ENCODE results near the gene SFSWAP.

SFSWAP gene

DNA sequence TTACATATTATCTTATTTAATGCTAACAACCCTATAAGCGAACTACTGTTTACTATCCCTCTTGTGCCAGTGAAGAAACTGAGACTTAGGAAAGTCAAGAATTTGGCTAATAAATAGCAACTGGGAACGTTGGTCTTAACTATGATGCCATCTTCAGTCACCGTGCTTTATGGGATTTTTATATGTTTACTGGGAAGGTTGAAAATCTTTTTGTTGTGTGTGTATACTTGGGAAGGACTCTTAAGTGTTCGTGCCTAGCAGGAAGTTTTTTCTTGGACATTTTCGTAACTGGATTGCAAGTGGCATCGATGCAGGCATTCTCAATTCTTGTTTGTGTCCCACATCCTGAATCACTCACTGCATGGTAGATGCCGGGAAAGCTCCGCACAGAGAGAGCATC is 9.4 kb downstream of the SFSWAP start:
- Histone ChIP-seq H3K36me3 (ENCODE audit: control insufficient read depth in 2 of 2, insufficient read depth in 2 of 2, low read length in 2 of 2) (peaks cover 68 to 72% of the 10 kb centered on the region in 2 donors), H3K27ac (ENCODE audit: low read depth in 2 of 2, low read length in 2 of 2) (no peak overlapping the region)

DNA sequence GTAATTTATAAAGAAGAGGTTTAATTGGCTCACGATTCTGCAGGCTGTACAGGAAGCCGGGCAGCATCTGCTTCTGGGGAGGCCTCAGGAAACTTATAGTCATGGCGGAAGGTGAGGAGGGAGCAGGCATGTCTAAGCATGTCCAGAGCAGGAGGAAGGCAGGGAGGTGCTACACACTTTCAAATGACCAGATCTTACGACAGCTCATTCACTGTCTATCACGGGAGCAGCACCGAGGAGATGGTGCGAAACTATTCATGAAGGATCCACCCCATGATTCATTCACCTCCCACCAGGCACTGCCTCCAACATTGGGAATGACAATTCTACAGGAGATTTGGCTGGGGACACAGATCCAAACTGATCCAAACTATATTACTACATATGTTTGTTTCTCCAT is 10.0 kb downstream of the SFSWAP start:
- H3K27me3 ChIP-seq (ENCODE audit: control insufficient read depth in 2 of 2, insufficient read depth in 2 of 2, low read length in 2 of 2): no peaks in the 10 kb centered on the region
- no peak overlapping the region for H3K9ac ChIP-seq (ENCODE audit: low read depth in 1 of 2, low read length in 2 of 2)
- peaks cover 64 to 70% of the 10 kb centered on the region in 2 donors for H3K36me3 ChIP-seq (ENCODE audit: control insufficient read depth in 2 of 2, insufficient read depth in 2 of 2, low read length in 2 of 2)
- H3K4me3 ChIP-seq (ENCODE audit: low read length in 2 of 2): no peak overlapping the region
- no peaks in the 10 kb centered on the region for H3K4me1 ChIP-seq (ENCODE audit: control insufficient read depth in 2 of 2, insufficient read depth in 2 of 2, low read length in 2 of 2)
- no peak overlapping the region for H3K27ac ChIP-seq (ENCODE audit: low read depth in 2 of 2, low read length in 2 of 2)
- no peaks in the 10 kb centered on the region for H3K9me3 ChIP-seq (ENCODE audit: control insufficient read depth in 2 of 2, low read length in 2 of 2)

More for the DNA sequence above, 9.4 kb downstream of the SFSWAP start:
- no peaks in the 10 kb centered on the region for H3K9me3 ChIP-seq (ENCODE audit: control insufficient read depth in 2 of 2, low read length in 2 of 2)
- H3K27me3 ChIP-seq (ENCODE audit: control insufficient read depth in 2 of 2, insufficient read depth in 2 of 2, low read length in 2 of 2): no peaks in the 10 kb centered on the region
- no peak overlapping the region for H3K9ac ChIP-seq (ENCODE audit: low read depth in 1 of 2, low read length in 2 of 2)
- no peak overlapping the region for H3K4me3 ChIP-seq (ENCODE audit: low read length in 2 of 2)
- H3K4me1 ChIP-seq (ENCODE audit: control insufficient read depth in 2 of 2, insufficient read depth in 2 of 2, low read length in 2 of 2): no peaks in the 10 kb centered on the region

DNA sequence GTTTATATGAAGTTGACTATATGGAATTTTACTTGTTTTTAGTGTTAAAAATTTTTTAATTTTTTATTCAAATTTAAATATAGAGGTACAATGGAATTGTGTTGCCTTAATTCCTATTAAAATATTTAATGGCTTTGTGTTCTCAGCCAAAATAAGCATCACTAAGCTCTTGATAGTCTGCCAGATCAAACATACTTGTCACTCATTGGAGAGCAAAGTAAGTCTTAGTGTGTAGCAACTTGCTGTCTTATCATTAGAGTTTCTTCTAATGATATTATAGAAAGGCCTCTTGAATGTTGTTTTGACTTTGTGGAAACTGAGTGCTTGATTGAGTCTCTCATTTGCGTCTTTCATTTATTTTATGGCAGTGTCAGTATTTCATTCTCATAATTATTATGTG is 10.7 kb downstream of the SFSWAP start:
- Histone ChIP-seq H3K36me3 (ENCODE audit: control insufficient read depth in 2 of 2, insufficient read depth in 2 of 2, low read length in 2 of 2) (peaks cover 60 to 66% of the 10 kb centered on the region in 2 donors), H3K9ac (ENCODE audit: low read depth in 1 of 2, low read length in 2 of 2) (no peak overlapping the region), H3K9me3 (ENCODE audit: control insufficient read depth in 2 of 2, low read length in 2 of 2) (no peaks in the 10 kb centered on the region), H3K4me3 (ENCODE audit: low read length in 2 of 2) (no peak overlapping the region), H3K27ac (ENCODE audit: low read depth in 2 of 2, low read length in 2 of 2) (no peak overlapping the region), H3K4me1 (ENCODE audit: control insufficient read depth in 2 of 2, insufficient read depth in 2 of 2, low read length in 2 of 2) (no peaks in the 10 kb centered on the region), H3K27me3 (ENCODE audit: control insufficient read depth in 2 of 2, insufficient read depth in 2 of 2, low read length in 2 of 2) (no peaks in the 10 kb centered on the region)

DNA sequence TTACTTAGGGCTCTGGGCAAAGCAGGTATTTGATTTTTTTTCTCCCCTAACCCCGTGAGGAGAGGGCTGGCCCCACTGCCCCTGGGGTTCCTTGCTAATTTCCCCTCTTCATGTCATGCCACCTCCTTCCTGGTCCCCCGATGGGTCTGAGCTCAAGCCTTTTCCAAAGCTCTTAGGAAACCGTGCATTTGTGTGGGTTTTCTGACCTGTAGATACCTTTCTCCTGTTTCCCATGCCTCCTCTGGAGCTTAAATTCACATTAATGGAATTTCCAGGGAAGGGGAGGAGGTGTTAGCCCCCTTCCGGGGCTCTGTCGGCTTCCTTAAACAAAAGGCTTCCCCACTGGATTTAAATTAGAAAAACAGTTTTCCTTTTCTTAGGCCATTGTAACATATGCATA is 12.6 kb downstream of the SFSWAP start:
- no peak overlapping the region for H3K9ac ChIP-seq (ENCODE audit: low read depth in 1 of 2, low read length in 2 of 2)
- H3K27ac ChIP-seq (ENCODE audit: low read depth in 2 of 2, low read length in 2 of 2): no peak overlapping the region
- H3K4me3 ChIP-seq (ENCODE audit: low read length in 2 of 2): no peak overlapping the region
- no peaks in the 10 kb centered on the region for H3K27me3 ChIP-seq (ENCODE audit: control insufficient read depth in 2 of 2, insufficient read depth in 2 of 2, low read length in 2 of 2)
- peaks cover 66 to 76% of the 10 kb centered on the region in 2 donors for H3K36me3 ChIP-seq (ENCODE audit: control insufficient read depth in 2 of 2, insufficient read depth in 2 of 2, low read length in 2 of 2)
- no peaks in the 10 kb centered on the region for H3K9me3 ChIP-seq (ENCODE audit: control insufficient read depth in 2 of 2, low read length in 2 of 2)
- no peaks in the 10 kb centered on the region for H3K4me1 ChIP-seq (ENCODE audit: control insufficient read depth in 2 of 2, insufficient read depth in 2 of 2, low read length in 2 of 2)

DNA sequence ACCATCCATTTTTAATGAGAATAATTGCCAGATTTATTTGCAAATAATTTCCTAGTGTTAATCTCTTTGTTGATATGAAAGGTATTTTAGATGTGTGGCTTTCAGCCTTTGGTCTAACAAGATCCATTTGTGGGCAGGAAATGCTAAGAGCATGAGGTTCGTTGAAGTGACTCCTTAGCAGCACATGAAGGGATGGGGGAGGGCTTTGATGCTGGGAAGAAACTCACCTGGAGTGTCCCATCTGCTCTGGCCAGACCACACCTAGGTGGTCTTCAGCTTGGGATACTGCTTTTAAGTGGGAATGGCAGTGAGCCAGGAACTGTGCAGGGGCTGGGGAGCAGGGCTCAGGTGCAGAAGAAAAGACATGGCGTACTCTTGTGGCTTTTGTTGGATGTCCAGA is 13.6 kb downstream of the SFSWAP start:
- Histone ChIP-seq H3K36me3 (ENCODE audit: control insufficient read depth in 2 of 2, insufficient read depth in 2 of 2, low read length in 2 of 2) (peaks cover 66 to 76% of the 10 kb centered on the region in 2 donors), H3K4me3 (ENCODE audit: low read length in 2 of 2) (no peak overlapping the region)

DNA sequence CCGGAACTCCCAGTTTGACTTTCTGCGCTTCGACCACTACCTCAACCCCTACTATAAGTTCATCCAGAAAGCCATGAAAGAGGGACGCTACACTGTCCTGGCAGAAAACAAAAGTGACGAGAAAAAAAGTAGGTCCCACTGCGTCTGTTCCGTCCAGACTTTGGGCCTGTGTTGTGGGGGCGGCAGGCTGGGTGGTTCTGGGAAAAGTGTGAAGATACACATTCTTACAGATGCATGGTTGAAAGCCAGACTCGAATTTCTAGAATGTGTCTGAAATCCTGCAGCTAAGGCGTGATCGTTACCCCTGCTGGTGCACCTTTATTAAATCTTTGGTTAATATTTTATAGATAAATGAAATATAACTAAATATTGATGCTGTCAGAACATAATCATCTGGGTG is 14.6 kb downstream of the SFSWAP start:
- no peak overlapping the region for H3K9ac ChIP-seq (ENCODE audit: low read depth in 1 of 2, low read length in 2 of 2)

More for the DNA sequence above, 13.6 kb downstream of the SFSWAP start:
- Histone ChIP-seq H3K9ac (ENCODE audit: low read depth in 1 of 2, low read length in 2 of 2) (no peak overlapping the region), H3K9me3 (ENCODE audit: control insufficient read depth in 2 of 2, low read length in 2 of 2) (no peaks in the 10 kb centered on the region), H3K27me3 (ENCODE audit: control insufficient read depth in 2 of 2, insufficient read depth in 2 of 2, low read length in 2 of 2) (no peaks in the 10 kb centered on the region), H3K4me1 (ENCODE audit: control insufficient read depth in 2 of 2, insufficient read depth in 2 of 2, low read length in 2 of 2) (no peaks in the 10 kb centered on the region), H3K27ac (ENCODE audit: low read depth in 2 of 2, low read length in 2 of 2) (no peak overlapping the region)

DNA sequence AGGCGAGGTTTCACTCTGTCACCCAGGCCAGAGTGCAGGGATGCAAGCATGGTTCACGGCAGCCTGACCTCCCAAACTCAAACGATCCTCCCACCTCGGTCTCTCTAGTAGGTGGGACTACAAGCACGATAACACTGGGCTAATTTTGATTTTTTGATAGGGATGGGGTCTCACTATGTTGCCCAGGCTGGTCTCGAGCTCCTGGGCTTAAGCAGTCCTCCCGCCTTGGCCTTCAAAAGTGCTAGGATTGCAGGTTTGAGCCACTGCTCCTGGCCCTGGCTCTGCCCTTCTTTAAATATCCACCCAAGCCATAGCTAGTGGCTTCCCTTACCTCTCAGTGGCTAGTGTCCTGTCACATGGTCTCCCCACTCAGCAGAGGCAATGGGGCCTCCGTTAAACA is 17.8 kb downstream of the SFSWAP start:
- H3K4me3 ChIP-seq (ENCODE audit: low read length in 2 of 2): no peak overlapping the region
- no peaks in the 10 kb centered on the region for H3K9me3 ChIP-seq (ENCODE audit: control insufficient read depth in 2 of 2, low read length in 2 of 2)
- no peak overlapping the region for H3K27ac ChIP-seq (ENCODE audit: low read depth in 2 of 2, low read length in 2 of 2)
- H3K27me3 ChIP-seq (ENCODE audit: control insufficient read depth in 2 of 2, insufficient read depth in 2 of 2, low read length in 2 of 2): no peaks in the 10 kb centered on the region
- H3K9ac ChIP-seq (ENCODE audit: low read depth in 1 of 2, low read length in 2 of 2): no peak overlapping the region
- H3K36me3 ChIP-seq (ENCODE audit: control insufficient read depth in 2 of 2, insufficient read depth in 2 of 2, low read length in 2 of 2): peaks cover 71 to 84% of the 10 kb centered on the region in 2 donors
- no peaks in the 10 kb centered on the region for H3K4me1 ChIP-seq (ENCODE audit: control insufficient read depth in 2 of 2, insufficient read depth in 2 of 2, low read length in 2 of 2)

More for the DNA sequence above, 14.6 kb downstream of the SFSWAP start:
- no peaks in the 10 kb centered on the region for H3K27me3 ChIP-seq (ENCODE audit: control insufficient read depth in 2 of 2, insufficient read depth in 2 of 2, low read length in 2 of 2)
- no peaks in the 10 kb centered on the region for H3K9me3 ChIP-seq (ENCODE audit: control insufficient read depth in 2 of 2, low read length in 2 of 2)
- H3K36me3 ChIP-seq (ENCODE audit: control insufficient read depth in 2 of 2, insufficient read depth in 2 of 2, low read length in 2 of 2): peaks cover 66 to 76% of the 10 kb centered on the region in 2 donors
- H3K4me3 ChIP-seq (ENCODE audit: low read length in 2 of 2): no peak overlapping the region
- H3K4me1 ChIP-seq (ENCODE audit: control insufficient read depth in 2 of 2, insufficient read depth in 2 of 2, low read length in 2 of 2): no peaks in the 10 kb centered on the region
- H3K27ac ChIP-seq (ENCODE audit: low read depth in 2 of 2, low read length in 2 of 2): no peak overlapping the region

DNA sequence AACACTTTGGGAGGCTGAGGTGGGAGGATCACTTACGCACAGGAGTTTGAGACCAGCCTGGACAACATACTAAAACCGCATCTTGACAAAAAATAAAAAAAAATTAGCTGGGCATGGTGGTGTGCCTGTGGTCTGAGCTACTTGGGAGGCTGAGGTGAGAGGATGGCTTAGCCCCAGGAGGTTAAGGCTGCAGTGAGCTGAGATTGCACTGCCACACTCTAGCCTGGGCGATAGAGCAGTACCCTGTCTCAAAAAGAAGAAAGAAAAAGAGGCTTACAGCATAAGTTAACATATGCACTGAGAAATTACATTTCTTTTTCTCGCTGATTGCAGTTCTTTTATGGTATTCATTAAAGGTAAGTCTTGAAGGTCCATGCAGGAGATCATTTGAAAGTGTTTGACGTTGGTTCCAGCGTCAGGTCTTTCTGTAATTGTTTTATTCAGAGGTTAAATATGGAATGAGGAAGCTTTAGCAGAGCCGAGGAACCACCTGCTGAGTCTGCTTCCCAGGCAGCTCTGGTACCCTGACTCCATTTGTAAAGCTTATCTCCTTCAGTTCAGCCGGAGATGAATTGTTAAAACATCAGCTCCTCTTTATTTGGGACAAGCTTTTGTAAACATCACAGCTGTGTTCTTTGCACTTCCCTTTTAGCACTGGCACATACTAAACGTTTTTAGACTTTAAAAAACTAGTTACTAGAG is 18.5 kb downstream of the SFSWAP start:
- H3K4me1 ChIP-seq (ENCODE audit: control insufficient read depth in 2 of 2, insufficient read depth in 2 of 2, low read length in 2 of 2): no peaks in the 10 kb centered on the region
- no peak overlapping the region for H3K4me3 ChIP-seq (ENCODE audit: low read length in 2 of 2)
- no peak overlapping the region for H3K27ac ChIP-seq (ENCODE audit: low read depth in 2 of 2, low read length in 2 of 2)
- no peak overlapping the region for H3K9ac ChIP-seq (ENCODE audit: low read depth in 1 of 2, low read length in 2 of 2)
- no peaks in the 10 kb centered on the region for H3K27me3 ChIP-seq (ENCODE audit: control insufficient read depth in 2 of 2, insufficient read depth in 2 of 2, low read length in 2 of 2)
- H3K9me3 ChIP-seq (ENCODE audit: control insufficient read depth in 2 of 2, low read length in 2 of 2): no peaks in the 10 kb centered on the region
- peaks cover 78 to 90% of the 10 kb centered on the region in 2 donors for H3K36me3 ChIP-seq (ENCODE audit: control insufficient read depth in 2 of 2, insufficient read depth in 2 of 2, low read length in 2 of 2)

DNA sequence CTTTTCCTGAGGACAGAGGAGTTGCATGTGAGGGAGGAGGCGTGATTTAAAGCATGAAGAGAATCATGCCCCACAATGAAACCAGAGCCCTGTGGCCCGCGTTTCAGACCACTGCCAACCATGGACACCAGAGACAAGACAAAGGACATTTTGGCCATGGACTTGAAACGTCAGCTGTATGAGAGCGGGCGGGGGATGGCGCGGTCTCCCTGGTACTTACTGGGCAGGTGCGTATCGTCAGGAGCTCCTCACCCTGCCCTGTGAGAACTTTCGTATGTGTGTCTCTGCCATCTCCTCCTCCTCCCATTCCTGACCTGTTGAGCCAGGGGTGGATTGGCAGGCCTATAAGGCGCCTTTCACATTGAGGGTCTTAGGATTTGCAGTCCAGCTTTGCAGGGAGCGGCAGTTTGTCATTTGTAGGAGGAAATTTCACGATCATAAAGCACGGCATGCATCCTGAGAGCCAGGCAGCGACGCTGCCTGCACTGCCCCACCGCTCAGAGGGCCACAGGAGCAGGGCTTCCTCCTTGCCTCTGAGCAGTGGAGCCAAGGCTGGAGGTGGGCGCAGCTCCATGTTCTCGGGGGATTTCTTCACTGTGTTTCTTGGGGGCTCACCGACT is 22.2 kb downstream of the SFSWAP start:
- H3K4me3 ChIP-seq (ENCODE audit: low read length in 2 of 2): no peak overlapping the region
- H3K9me3 ChIP-seq (ENCODE audit: control insufficient read depth in 2 of 2, low read length in 2 of 2): no peaks in the 10 kb centered on the region
- H3K36me3 ChIP-seq (ENCODE audit: control insufficient read depth in 2 of 2, insufficient read depth in 2 of 2, low read length in 2 of 2): peaks cover 63 to 75% of the 10 kb centered on the region in 2 donors
- no peak overlapping the region for H3K9ac ChIP-seq (ENCODE audit: low read depth in 1 of 2, low read length in 2 of 2)
- H3K27me3 ChIP-seq (ENCODE audit: control insufficient read depth in 2 of 2, insufficient read depth in 2 of 2, low read length in 2 of 2): no peaks in the 10 kb centered on the region
- H3K4me1 ChIP-seq (ENCODE audit: control insufficient read depth in 2 of 2, insufficient read depth in 2 of 2, low read length in 2 of 2): no peaks in the 10 kb centered on the region
- no peak overlapping the region for H3K27ac ChIP-seq (ENCODE audit: low read depth in 2 of 2, low read length in 2 of 2)

DNA sequence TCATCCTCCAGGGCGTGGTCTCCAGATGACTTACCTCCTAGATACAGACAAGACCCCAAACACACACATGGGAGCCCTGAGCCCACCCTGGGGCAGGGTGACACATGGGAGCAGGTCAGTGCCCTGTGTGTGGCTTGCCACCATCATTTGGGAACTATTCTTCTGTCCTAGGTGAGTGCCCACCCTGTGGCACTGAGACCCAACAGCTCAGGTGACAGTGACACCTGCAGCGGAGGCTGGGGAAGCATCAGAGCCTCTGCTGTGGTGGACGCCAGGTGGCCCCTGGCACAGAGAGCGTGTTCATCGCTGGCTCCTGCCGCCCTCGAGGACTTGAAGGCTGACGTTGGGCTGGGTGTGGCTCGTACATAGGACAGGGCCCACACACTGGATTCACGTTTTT is 23.0 kb downstream of the SFSWAP start:
- Histone ChIP-seq H3K4me1 (ENCODE audit: control insufficient read depth in 2 of 2, insufficient read depth in 2 of 2, low read length in 2 of 2) (no peaks in the 10 kb centered on the region), H3K36me3 (ENCODE audit: control insufficient read depth in 2 of 2, insufficient read depth in 2 of 2, low read length in 2 of 2) (peaks cover 55 to 73% of the 10 kb centered on the region in 2 donors), H3K9ac (ENCODE audit: low read depth in 1 of 2, low read length in 2 of 2) (no peak overlapping the region), H3K27me3 (ENCODE audit: control insufficient read depth in 2 of 2, insufficient read depth in 2 of 2, low read length in 2 of 2) (no peaks in the 10 kb centered on the region), H3K4me3 (ENCODE audit: low read length in 2 of 2) (no peak overlapping the region), H3K9me3 (ENCODE audit: control insufficient read depth in 2 of 2, low read length in 2 of 2) (no peaks in the 10 kb centered on the region), H3K27ac (ENCODE audit: low read depth in 2 of 2, low read length in 2 of 2) (no peak overlapping the region)

Measured in mucosa of rectum (tissue), 2 donors.